ENCODE results near the gene ZBTB16. TPM values are rescaled to one million over a fixed set of nuclear protein-coding genes. Genes with fewer than 3 reads are reported as not detected.
A peak's percentile ranks its signal among the peaks of the same experiment; 100 is the strongest.

The ZBTB16 gene
- total and polyA plus RNA-seq, 8 donors = 7.9 to 318 (median 55.3) TPM

GRCh38 chr11:114142707-114143106 lies 83.2 kb downstream of the ZBTB16 start:
- no peaks in the 10 kb centered on the region for H3K9me3 ChIP-seq
- WGBS, 5 donors = 62 to 85% (median 78%) methylated on average over 6 of the region's 6 CpGs
- peaks cover 8 to 24% (median 21%) of the 10 kb centered on the region in 4 donors for H3K36me3 ChIP-seq
- H3K27ac ChIP-seq = peak overlapping the region; percentile 9 to 99 (median 50)
- no peak for DNase-seq
- TF ChIP-seq EP300 (IDR thresholded peaks at IDR 0.05) = no peak
- TF ChIP-seq POLR2A (IDR thresholded peaks at IDR 0.05) = no peak
- no peak for TF ChIP-seq POLR2AphosphoS5 (IDR thresholded peaks at IDR 0.05)
- TF ChIP-seq CTCF (IDR thresholded peaks at IDR 0.05) = no peak
- H3K4me3 ChIP-seq = peak overlapping the region in 1 of 4 donors; percentile 11
- no peaks in the 10 kb centered on the region for H3K27me3 ChIP-seq
- intact Hi-C loops (cut with DNase I; ENCODE audit: low total_unique reads) = no loop called here
- H3K4me1 ChIP-seq = peaks cover 68 to 100% (median 87%) of the 10 kb centered on the region in 4 donors

- TF ChIP-seq CTCF (IDR thresholded peaks at IDR 0.05) = no peak
- Histone ChIP-seq H3K9me3 (no peaks in the 10 kb centered on the region), H3K4me3 (no peak overlapping the region), H3K27ac (peak overlapping the region in 4 of 5 donors; percentile 50 to 99 (median 80)), H3K27me3 (no peaks in the 10 kb centered on the region), H3K4me1 (peaks cover 65 to 99% (median 87%) of the 10 kb centered on the region in 4 donors), H3K36me3 (peaks cover 8 to 19% (median 13%) of the 10 kb centered on the region in 4 donors)
- no peak for DNase-seq
- 71 to 92% (median 88%) methylated on average over 2 of the region's 2 CpGs for WGBS, 5 donors
- intact Hi-C loops (cut with DNase I; ENCODE audit: low total_unique reads) = no loop called here
Measured at GRCh38 chr11:114145166-114145775, 85.8 kb downstream of the ZBTB16 start.

GRCh38 chr11:114147375-114148012 lies 88.0 kb downstream of the ZBTB16 start:
- no peak for DNase-seq
- no peak overlapping the region for H3K4me3 ChIP-seq
- peaks cover 0 to 10% (median 3%) of the 10 kb centered on the region in 4 donors for H3K36me3 ChIP-seq
- H3K27ac ChIP-seq = peak overlapping the region; percentile 34 to 99 (median 75)
- no peaks in the 10 kb centered on the region for H3K9me3 ChIP-seq
- intact Hi-C loops (cut with DNase I; ENCODE audit: low total_unique reads) = no loop called here
- TF ChIP-seq POLR2AphosphoS5 (IDR thresholded peaks at IDR 0.05) = peak; percentile 20 to 49 (median 43)
- no peak for TF ChIP-seq POLR2A (IDR thresholded peaks at IDR 0.05)
- TF ChIP-seq EP300 (IDR thresholded peaks at IDR 0.05) = no peak
- H3K4me1 ChIP-seq = peaks cover 71 to 99% (median 87%) of the 10 kb centered on the region in 4 donors
- WGBS, 5 donors = 47 to 53% (median 48%) methylated on average over 5 of the region's 5 CpGs
- no peaks in the 10 kb centered on the region for H3K27me3 ChIP-seq

DNA sequence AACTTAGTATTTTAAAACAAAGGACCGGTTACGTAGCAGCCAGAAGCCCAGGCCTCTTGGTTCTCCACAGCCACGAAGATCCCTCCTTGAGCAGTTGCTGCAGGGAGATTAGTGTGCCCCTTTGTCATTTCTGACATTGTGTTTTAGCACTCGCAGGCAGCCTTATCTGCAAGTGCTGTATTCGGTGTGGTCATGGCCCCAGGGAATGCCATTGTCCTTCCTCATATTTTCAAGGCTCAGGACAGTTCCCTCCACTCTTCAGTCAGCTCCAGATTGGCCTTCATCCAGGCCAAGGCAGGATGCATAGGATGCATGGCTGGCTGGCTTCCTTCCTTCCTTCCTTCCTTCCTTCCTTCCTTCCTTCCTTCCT lies 88.5 kb downstream of the ZBTB16 start:
- intact Hi-C loops (cut with DNase I; ENCODE audit: low total_unique reads) = no loop called here
- Histone ChIP-seq H3K4me3 (no peak overlapping the region), H3K27ac (peak overlapping the region; percentile 34 to 99 (median 75)), H3K27me3 (no peaks in the 10 kb centered on the region), H3K4me1 (peaks cover 66 to 99% (median 87%) of the 10 kb centered on the region in 4 donors), H3K9me3 (no peaks in the 10 kb centered on the region), H3K36me3 (peaks cover 0 to 10% (median 3%) of the 10 kb centered on the region in 4 donors)
- peak in 1 of 2 donors; percentile 57 for DNase-seq
- TF ChIP-seq POLR2AphosphoS5 (IDR thresholded peaks at IDR 0.05) = peak in 2 of 3 donors; percentile 5 to 20
- no peak for TF ChIP-seq CTCF (IDR thresholded peaks at IDR 0.05)
- 30 to 46% (median 39%) methylated on average over 5 of the region's 5 CpGs for WGBS, 5 donors

All from stomach (tissue), 9 donors.